ENCODE data around the gene TWSG1.

DNA sequence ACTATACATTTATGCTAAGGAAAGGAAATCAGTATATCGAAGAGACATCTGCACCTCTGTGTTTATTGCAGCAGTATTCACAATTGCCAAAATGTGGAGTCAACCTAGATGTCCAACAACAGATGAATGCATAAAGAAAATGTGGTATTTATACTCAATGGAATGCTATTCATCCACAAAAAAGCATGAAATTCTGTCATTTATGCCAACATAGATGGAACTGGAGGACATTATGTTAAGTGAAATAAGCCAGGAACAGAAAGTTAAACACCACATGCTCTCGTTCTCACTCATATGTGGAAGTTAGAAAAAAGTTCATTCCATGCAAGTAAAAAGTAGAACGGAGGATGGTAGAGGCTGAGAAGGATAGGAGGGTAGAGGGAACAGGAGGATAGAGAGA lies 59.5 kb downstream of the TWSG1 start:
- no peak for TF ChIP-seq CTCF (IDR thresholded peaks at IDR 0.05; ENCODE audit: insufficient read depth, low read length)
- TF ChIP-seq POLR2AphosphoS5 (IDR thresholded peaks at IDR 0.05; ENCODE audit: low read depth): no peak
- no peak for TF ChIP-seq GABPA (IDR thresholded peaks at IDR 0.05; ENCODE audit: low read depth)
